Epithelial cell of esophagus (primary cell): ENCODE measurements around the gene TRMT112.

Experiments used
- DNase-seq: peaks from one replicate; pipeline ENCODE4 v3.0.0; 2010; ENCODE audit warnings: low read depth
- H3K4me3 ChIP-seq: 2 replicates; pipeline ENCODE4 v1.5.1; 2011; ENCODE audit warnings: mild to moderate bottlenecking, low read length, control low read depth
- TF ChIP-seq, protein P1 (sequence below): IDR thresholded peaks from 2 replicates; pipeline ENCODE4 v1.5.1; 2011; ENCODE audit warnings: low read depth, mild to moderate bottlenecking, low read length, control low read depth, inconsistent platforms; ENCODE audit not compliant: insufficient read depth; ENCODE audit errors: missing control alignments

The TRMT112 gene

DNA sequence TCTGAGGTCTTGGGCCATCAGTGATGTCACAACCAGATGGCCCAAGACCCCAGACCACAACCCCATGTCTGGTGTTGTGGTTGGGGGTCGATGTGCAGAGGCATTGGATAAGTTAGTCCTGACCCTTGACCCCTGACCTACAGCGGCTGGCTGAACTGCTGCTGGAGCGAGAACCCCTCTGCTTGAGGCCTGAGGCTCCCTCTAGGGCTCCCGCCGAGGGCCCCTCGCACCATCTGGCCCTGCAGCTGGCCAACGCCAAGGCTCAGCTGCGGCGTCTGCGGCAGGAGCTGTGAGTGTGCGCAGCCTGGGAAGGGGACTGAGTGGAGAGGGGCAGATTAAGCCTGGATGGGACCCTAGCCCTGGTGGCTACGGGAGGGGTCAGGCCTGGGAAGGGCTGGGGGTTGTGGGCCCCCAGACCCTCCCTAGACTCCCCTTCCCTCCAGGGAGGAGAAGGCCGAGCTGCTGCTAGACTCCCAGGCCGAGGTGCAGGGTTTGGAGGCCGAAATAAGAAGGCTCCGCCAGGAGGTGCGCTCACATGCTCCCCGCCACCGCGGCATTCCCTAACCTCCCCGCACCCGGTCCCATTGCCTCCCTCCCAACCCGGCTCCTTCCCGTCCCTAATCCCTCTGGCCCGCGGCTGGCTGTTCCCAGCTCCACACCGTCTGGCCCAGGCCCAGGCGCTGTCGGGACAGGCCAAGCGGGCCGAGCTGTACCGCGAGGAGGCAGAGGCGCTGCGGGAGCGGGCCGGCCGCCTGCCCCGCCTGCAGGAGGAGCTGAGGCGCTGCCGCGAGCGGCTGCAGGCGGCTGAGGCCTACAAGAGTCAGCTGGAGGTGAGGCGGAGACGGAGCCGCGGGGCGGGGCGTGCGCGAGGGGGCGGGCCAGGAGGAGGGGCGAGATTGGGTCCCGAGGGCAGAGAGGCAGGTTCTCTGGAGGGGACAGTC is 24.8 kb upstream of the TRMT112 start:
- peak; percentile 96 for DNase-seq
- peak overlapping the region; percentile 22 for H3K4me3 ChIP-seq
- TF ChIP-seq, protein P1, sequence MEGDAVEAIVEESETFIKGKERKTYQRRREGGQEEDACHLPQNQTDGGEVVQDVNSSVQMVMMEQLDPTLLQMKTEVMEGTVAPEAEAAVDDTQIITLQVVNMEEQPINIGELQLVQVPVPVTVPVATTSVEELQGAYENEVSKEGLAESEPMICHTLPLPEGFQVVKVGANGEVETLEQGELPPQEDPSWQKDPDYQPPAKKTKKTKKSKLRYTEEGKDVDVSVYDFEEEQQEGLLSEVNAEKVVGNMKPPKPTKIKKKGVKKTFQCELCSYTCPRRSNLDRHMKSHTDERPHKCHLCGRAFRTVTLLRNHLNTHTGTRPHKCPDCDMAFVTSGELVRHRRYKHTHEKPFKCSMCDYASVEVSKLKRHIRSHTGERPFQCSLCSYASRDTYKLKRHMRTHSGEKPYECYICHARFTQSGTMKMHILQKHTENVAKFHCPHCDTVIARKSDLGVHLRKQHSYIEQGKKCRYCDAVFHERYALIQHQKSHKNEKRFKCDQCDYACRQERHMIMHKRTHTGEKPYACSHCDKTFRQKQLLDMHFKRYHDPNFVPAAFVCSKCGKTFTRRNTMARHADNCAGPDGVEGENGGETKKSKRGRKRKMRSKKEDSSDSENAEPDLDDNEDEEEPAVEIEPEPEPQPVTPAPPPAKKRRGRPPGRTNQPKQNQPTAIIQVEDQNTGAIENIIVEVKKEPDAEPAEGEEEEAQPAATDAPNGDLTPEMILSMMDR = peak; percentile 30

DNA sequence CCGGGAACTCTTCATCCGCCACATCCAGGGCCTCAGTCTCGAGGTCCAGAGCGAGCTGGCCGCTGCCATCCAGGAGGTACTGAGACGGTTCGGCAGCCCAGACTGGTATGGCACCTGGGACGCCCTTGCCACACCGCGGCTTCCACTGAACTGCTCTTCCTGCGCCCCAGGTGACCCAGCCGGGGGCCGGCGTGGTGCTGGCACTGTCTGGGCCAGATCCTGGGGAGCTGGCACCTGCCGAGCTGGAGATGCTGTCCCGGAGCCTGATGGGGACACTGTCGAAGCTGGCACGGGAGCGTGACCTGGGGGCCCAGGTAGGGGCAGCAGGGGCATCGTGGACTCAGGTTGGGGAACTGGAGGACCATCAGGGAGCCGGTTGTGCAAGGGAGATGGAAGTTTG is 24.1 kb upstream of the TRMT112 start:
- TF ChIP-seq, protein P1 = no peak
- no peak overlapping the region for H3K4me3 ChIP-seq
- DNase-seq = no peak

DNA sequence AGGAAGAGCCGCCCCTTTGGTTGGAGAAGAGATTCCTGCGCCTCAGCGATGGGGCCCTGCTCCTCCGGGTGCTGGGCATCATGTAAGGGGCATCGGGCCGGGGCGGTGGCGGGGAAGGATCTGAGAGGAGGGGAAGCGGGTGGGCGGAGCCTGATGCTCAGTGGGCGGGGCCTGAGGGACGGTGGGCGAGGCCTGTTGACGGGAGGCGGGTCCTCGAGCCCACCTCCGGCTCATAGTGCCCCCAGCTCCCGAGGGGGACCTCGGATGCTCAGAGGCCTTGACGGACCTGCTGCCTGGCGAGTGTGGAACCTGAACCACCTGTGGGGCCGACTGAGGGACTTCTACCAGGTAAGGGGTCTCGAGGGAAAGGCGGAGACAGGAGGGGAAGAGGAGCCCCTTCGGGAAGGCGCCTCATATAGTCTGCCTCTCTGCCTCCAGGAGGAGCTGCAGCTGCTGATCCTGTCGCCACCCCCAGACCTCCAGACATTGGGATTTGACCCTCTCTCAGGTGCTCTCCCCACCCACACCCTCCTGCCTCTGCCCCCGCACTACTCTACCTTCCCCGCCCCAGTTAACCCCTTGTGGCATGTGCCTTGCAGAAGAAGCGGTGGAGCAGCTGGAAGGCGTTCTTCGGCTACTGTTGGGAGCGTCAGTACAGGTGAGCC is 23.4 kb upstream of the TRMT112 start:
- TF ChIP-seq, protein P1 = no peak
- H3K4me3 ChIP-seq = no peak overlapping the region
- DNase-seq = no peak

DNA sequence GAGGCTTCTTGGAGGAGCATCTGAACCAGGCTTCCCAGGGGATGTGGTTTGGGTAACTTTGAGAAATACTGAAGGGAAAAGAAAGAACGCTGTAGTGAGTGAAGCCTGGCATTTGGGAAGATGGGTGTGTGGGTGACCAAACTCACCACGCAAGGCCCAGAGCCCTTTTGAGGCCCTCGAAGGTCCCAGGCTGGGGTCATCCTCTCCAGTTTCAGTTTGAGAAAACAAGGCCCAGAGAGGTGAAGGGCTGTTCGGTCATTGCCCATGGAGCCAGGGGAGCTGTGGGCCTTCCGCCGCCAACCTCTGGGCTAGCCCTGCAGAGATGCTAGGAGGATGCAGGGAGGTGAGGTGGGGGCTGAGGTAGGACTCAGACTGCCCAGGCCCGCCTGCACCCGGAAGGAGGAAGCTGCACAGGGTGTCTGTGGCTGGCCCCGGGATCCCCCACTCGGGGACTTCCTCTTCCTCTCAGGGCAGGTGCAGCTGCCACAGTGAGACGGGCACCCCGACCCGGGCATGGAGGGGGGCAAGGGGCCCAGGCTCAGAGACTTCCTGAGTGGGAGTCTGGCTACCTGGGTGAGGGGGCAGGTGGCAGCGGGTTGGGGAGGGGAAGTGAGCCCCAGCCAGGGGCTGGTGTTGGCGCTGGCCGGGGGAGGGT is 22.5 kb upstream of the TRMT112 start, which contains the start of gene CCDC88B:
Gene CCDC88B, plus strand, starts transcription at position 451 of the 655 bp plus-strand sequence. Its CDS starts 63 bp downstream, at position 514.
- TF ChIP-seq, protein P1 = no peak
- no peak for DNase-seq
- H3K4me3 ChIP-seq = no peak within 1 kb of the TSS

DNA sequence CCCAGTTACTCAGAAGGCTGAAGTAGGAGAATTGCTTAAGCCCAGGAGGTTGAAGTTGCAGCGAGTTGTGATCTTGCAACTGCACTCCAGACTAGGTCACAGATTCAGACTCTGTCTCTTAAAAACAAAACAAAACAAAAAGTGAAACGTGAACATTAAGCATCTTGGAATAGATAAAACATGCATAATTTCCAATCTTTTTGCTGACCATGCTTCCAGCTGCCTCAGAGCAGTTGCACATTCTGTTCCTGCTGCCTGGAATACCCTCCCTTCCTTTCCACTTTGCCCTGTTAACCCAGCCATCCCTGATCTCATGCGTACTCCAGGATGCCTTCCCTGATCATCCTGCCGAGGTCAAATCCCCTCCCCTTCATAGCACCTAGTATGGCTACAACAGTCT is 21.9 kb upstream of the TRMT112 start:
- DNase-seq = peak; percentile 29
- no peak overlapping the region for H3K4me3 ChIP-seq

DNA sequence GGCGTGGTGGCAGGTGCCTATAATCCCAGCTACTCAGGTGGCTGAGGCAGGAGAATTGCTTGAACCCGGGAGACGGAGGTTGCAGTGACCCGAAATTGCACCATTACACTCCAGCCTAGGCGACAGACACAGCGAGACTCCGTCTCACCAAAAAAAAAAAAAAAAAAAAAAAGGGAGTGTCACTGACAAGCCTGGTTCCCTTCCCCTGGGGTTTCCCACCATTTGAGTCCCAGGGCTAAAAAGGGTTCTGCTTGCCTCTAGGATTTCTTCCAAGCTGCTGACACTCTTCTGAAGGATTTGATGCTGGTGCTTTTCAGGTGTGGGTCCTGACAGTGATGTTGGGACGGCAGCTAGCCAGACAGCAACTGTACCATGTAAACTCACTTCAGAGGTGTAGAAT is 21.4 kb upstream of the TRMT112 start:
- no peak overlapping the region for H3K4me3 ChIP-seq
- TF ChIP-seq, protein P1 = no peak
- DNase-seq = no peak

More for the DNA sequence above, 21.9 kb upstream of the TRMT112 start:
- TF ChIP-seq, protein P1 = no peak
